Karpas-422 (cell line): ENCODE data around the gene MRGPRF. TPM values are rescaled to one million over a fixed set of nuclear protein-coding genes. Genes with fewer than 3 reads are reported as not detected.

Experiments used
- DNase-seq: peaks from one replicate; pipeline ENCODE4 v3.0.0-alpha.2; 2015
- H2AFZ ChIP-seq: fragments of 200-600 bp; sonication (generic); 2 replicates; pipeline ENCODE4 v1.6.1; 2014; ENCODE audit warnings: antibody characterized with exemption, low read length, mixed read lengths
- H3K27ac ChIP-seq: fragments of 200-600 bp; sonication (generic); 2 replicates; pipeline ENCODE4 v1.5.1; 2014; ENCODE audit warnings: mild to moderate bottlenecking, low read length, moderate library complexity
- H3K27me3 ChIP-seq: fragments of 200-600 bp; sonication (generic); 2 replicates; pipeline ENCODE4 v1.6.1; 2014; ENCODE audit warnings: low read length, mixed read lengths
- H3K36me3 ChIP-seq: fragments of 200-600 bp; sonication (generic); 2 replicates; pipeline ENCODE4 v1.6.1; 2014; ENCODE audit warnings: low read length, mixed read lengths; ENCODE audit not compliant: insufficient read depth
- H3K4me1 ChIP-seq: fragments of 200-600 bp; sonication (generic); 2 replicates; pipeline ENCODE4 v1.6.1; 2014; ENCODE audit warnings: mild to moderate bottlenecking, low read length, mixed read lengths
- H3K4me2 ChIP-seq: fragments of 200-600 bp; sonication (generic); 2 replicates; pipeline ENCODE4 v1.6.1; 2014; ENCODE audit warnings: low read length, low read depth, mild to moderate bottlenecking; ENCODE audit not compliant: poor library complexity, severe bottlenecking
- H3K4me3 ChIP-seq: fragments of 200-600 bp; sonication (generic); 2 replicates; pipeline ENCODE4 v1.5.1; 2014; ENCODE audit warnings: mild to moderate bottlenecking, antibody characterized with exemption, low read length, mixed read lengths
- H3K79me2 ChIP-seq: fragments of 200-600 bp; sonication (generic); 2 replicates; pipeline ENCODE4 v1.6.1; 2014; ENCODE audit warnings: mild to moderate bottlenecking, low read length, mixed read lengths
- H3K9ac ChIP-seq: fragments of 200-600 bp; sonication (generic); 2 replicates; pipeline ENCODE4 v1.6.0; 2014; ENCODE audit warnings: low read length
- H3K9me2 ChIP-seq: fragments of 200-600 bp; sonication (generic), shearing (Covaris generic); replicated peaks from 2 replicates; pipeline ENCODE4 v1.6.0; 2014; ENCODE audit warnings: mild to moderate bottlenecking, low read length, moderate library complexity; ENCODE audit not compliant: insufficient read depth
- H3K9me3 ChIP-seq: fragments of 300-700, 200-600 bp; sonication (generic); 2 replicates; pipeline ENCODE4 v1.6.1; 2014; ENCODE audit warnings: low read length, mixed read lengths
- H4K20me1 ChIP-seq: fragments of 200-600 bp; sonication (generic); 2 replicates; pipeline ENCODE4 v1.6.1; 2014; ENCODE audit warnings: mild to moderate bottlenecking, antibody characterized with exemption, low read length, low read depth; ENCODE audit not compliant: insufficient read depth
- total RNA-seq: library from RNA; depleted of rRNA; stranded (reverse); fragments of >200 nt; shearing (Covaris generic); gene quantifications from 2 replicates; pipeline ENCODE4 v1.2.3, GENCODE V29; 2014; ENCODE audit warnings: low replicate concordance

The MRGPRF gene
- total RNA-seq, 1 experiment from 2014 or later, result not detected

- no peaks in the 10 kb centered on the region for H3K27me3 ChIP-seq
- DNase-seq, result no peak
- peaks cover 9% of the 10 kb centered on the region for H3K4me1 ChIP-seq
- H3K27ac ChIP-seq, result no peak overlapping the region
- no peaks in the 10 kb centered on the region for H4K20me1 ChIP-seq
- H3K79me2 ChIP-seq, result no peaks in the 10 kb centered on the region
- 0 out of 2 replicates have a peak overlapping the region, but pooled peaks have one; percentile 5 for H3K4me3 ChIP-seq
- H3K9me2 ChIP-seq, result no peaks in the 10 kb centered on the region
- no peaks in the 10 kb centered on the region for H3K9me3 ChIP-seq
- H2AFZ ChIP-seq, result no peak overlapping the region; the same call in 1 of the 2 replicates
- H3K4me2 ChIP-seq, result peak overlapping the region; percentile 44
- peak overlapping the region; percentile 30; the same call in 1 of the 2 replicates for H3K9ac ChIP-seq
- no peaks in the 10 kb centered on the region for H3K36me3 ChIP-seq
Observed at GRCh38 chr11:69010361-69010891, 2.6 kb downstream of the MRGPRF start.

- Histone ChIP-seq H4K20me1 (no peaks in the 10 kb centered on the region), H3K27ac (no peak overlapping the region), H3K36me3 (no peaks in the 10 kb centered on the region), H3K9me3 (no peaks in the 10 kb centered on the region), H3K4me1 (peaks cover 9% of the 10 kb centered on the region), H3K79me2 (no peaks in the 10 kb centered on the region), H3K4me2 (no peak overlapping the region), H3K4me3 (no peak overlapping the region), H3K9me2 (no peaks in the 10 kb centered on the region), H3K27me3 (no peaks in the 10 kb centered on the region), H2AFZ (no peak overlapping the region), H3K9ac (no peak overlapping the region)
- DNase-seq, result no peak
Observed at GRCh38 chr11:69009441-69010211, 3.4 kb downstream of the MRGPRF start.

GRCh38 chr11:69008737-69009440 is 4.2 kb downstream of the MRGPRF start:
- H3K79me2 ChIP-seq, result no peaks in the 10 kb centered on the region
- H3K9ac ChIP-seq, result no peak overlapping the region
- H3K4me1 ChIP-seq, result peaks cover 9% of the 10 kb centered on the region
- no peak overlapping the region for H2AFZ ChIP-seq
- H3K4me2 ChIP-seq, result no peak overlapping the region
- no peak overlapping the region for H3K4me3 ChIP-seq
- no peaks in the 10 kb centered on the region for H3K27me3 ChIP-seq
- H3K9me3 ChIP-seq, result no peaks in the 10 kb centered on the region
- no peak for DNase-seq
- no peak overlapping the region for H3K27ac ChIP-seq
- no peaks in the 10 kb centered on the region for H4K20me1 ChIP-seq
- no peaks in the 10 kb centered on the region for H3K9me2 ChIP-seq
- H3K36me3 ChIP-seq, result no peaks in the 10 kb centered on the region

GRCh38 chr11:69007975-69008381 is 5.1 kb downstream of the MRGPRF start:
- no peak overlapping the region for H3K4me2 ChIP-seq
- no peaks in the 10 kb centered on the region for H3K27me3 ChIP-seq

DNA sequence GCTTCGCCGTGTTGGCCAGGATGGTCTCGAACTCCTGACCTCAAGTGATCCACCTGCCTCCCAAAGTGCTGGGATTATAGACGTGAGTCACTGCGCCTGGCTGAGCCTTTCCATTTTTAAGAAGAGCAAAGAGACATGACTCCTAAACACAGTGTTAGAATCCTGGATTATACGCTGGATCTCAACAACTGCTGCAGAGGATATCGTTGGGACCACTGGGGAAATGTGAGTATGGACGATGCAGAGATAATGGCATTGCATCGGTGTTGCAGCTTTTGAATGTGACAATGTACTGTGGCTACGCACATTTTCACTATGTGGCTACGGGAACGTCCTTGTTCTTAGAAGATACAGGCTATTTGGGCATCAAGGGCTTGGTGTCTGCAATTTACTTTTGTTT is 6.2 kb downstream of the MRGPRF start:
- DNase-seq, result no peak
- no peak overlapping the region for H3K9ac ChIP-seq
- H3K36me3 ChIP-seq, result no peaks in the 10 kb centered on the region
- no peaks in the 10 kb centered on the region for H3K27me3 ChIP-seq
- no peak overlapping the region for H3K4me3 ChIP-seq
- H3K79me2 ChIP-seq, result no peaks in the 10 kb centered on the region
- H3K9me3 ChIP-seq, result no peaks in the 10 kb centered on the region
- H3K4me1 ChIP-seq, result peaks cover 9% of the 10 kb centered on the region
- H3K27ac ChIP-seq, result no peak overlapping the region
- H4K20me1 ChIP-seq, result no peaks in the 10 kb centered on the region
- no peaks in the 10 kb centered on the region for H3K9me2 ChIP-seq
- H3K4me2 ChIP-seq, result no peak overlapping the region
- H2AFZ ChIP-seq, result no peak overlapping the region

More at GRCh38 chr11:69007975-69008381, 5.1 kb downstream of the MRGPRF start:
- Histone ChIP-seq H3K9me3 (no peaks in the 10 kb centered on the region), H3K9me2 (no peaks in the 10 kb centered on the region), H4K20me1 (no peaks in the 10 kb centered on the region), H3K9ac (no peak overlapping the region), H2AFZ (no peak overlapping the region), H3K4me3 (no peak overlapping the region), H3K79me2 (no peaks in the 10 kb centered on the region), H3K36me3 (no peaks in the 10 kb centered on the region), H3K4me1 (peaks cover 9% of the 10 kb centered on the region), H3K27ac (no peak overlapping the region)
- no peak for DNase-seq

DNA sequence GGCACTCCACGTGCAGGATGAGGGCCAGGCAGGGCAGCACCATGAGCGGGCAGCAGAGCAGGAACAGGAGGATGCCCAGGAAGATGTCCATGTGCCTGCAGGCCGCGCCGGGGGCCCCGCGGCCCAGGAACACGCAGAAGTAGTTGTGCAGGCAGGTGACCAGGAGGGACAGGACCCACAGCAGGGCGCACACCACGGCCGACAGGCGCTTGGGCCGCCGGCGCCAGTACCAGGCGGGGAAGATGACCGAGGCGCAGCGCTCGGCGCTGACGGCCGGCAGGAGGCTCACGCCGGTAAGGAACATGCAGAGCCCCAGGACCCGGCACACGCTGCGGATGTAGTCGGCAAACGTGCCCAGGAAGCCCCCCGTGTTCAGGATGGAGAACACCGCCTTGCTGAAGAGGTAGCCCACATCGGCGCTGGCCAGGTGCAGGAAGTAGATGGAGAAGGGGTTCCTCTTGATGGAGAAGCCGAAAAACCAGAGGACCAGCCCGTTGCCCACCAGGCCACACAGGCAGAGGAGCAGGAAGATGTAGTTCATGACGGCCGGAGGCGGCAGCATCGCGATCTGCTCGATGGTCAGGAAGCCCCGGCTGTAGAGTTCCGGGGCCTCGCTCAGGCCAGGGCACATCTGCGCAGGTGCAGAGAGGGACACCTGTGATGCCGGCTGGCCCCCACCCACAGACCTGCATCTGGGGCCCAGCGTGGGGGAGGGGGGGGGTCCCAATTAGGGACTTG is 7.2 kb downstream of the MRGPRF start:
- Histone ChIP-seq H3K9ac (no peak overlapping the region), H3K9me3 (no peaks in the 10 kb centered on the region), H3K36me3 (no peaks in the 10 kb centered on the region), H3K27ac (no peak overlapping the region), H3K9me2 (no peaks in the 10 kb centered on the region), H2AFZ (no peak overlapping the region), H3K4me3 (no peak overlapping the region), H4K20me1 (no peaks in the 10 kb centered on the region), H3K79me2 (no peaks in the 10 kb centered on the region), H3K4me2 (no peak overlapping the region), H3K4me1 (peaks cover 5% of the 10 kb centered on the region), H3K27me3 (no peaks in the 10 kb centered on the region)
- DNase-seq, result no peak

DNA sequence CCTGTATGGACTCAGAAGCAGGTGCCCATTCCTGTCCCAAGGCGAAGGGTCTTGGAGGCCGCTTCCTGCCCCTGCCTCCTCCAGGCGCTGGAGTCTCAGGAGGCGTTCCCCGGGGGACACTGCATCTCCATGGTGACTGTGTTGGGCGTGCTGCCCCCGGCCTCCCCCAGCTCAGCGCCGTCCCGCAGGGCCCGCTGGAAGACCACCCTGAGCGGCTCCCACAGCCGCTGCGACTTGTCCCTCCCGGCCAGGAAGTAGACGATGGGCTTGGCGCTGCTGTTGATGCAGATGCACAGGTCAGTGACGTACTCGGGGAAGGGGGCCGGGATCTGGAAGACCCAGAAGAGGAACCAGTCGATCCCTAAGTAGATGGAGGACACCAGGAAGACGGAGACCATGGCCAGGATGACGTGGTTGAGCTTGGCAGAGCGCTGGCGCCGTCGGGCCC is 7.8 kb downstream of the MRGPRF start:
- H3K9me3 ChIP-seq, result no peaks in the 10 kb centered on the region
- no peaks in the 10 kb centered on the region for H4K20me1 ChIP-seq
- no peaks in the 10 kb centered on the region for H3K4me1 ChIP-seq
- no peak overlapping the region for H2AFZ ChIP-seq
- no peaks in the 10 kb centered on the region for H3K79me2 ChIP-seq
- H3K9ac ChIP-seq, result no peak overlapping the region
- H3K27ac ChIP-seq, result no peak overlapping the region
- H3K4me3 ChIP-seq, result no peak overlapping the region
- no peak for DNase-seq
- no peaks in the 10 kb centered on the region for H3K36me3 ChIP-seq
- no peaks in the 10 kb centered on the region for H3K27me3 ChIP-seq
- H3K4me2 ChIP-seq, result no peak overlapping the region
- no peaks in the 10 kb centered on the region for H3K9me2 ChIP-seq
